ENCODE results near the gene TMEM181. TPM values are rescaled to one million over a fixed set of nuclear protein-coding genes. Genes with fewer than 3 reads are reported as not detected.
A peak's percentile ranks its signal among the peaks of the same experiment; 100 is the strongest.

TMEM181 gene
- polyA plus RNA-seq, 1 experiment = 20.6 TPM

DNA sequence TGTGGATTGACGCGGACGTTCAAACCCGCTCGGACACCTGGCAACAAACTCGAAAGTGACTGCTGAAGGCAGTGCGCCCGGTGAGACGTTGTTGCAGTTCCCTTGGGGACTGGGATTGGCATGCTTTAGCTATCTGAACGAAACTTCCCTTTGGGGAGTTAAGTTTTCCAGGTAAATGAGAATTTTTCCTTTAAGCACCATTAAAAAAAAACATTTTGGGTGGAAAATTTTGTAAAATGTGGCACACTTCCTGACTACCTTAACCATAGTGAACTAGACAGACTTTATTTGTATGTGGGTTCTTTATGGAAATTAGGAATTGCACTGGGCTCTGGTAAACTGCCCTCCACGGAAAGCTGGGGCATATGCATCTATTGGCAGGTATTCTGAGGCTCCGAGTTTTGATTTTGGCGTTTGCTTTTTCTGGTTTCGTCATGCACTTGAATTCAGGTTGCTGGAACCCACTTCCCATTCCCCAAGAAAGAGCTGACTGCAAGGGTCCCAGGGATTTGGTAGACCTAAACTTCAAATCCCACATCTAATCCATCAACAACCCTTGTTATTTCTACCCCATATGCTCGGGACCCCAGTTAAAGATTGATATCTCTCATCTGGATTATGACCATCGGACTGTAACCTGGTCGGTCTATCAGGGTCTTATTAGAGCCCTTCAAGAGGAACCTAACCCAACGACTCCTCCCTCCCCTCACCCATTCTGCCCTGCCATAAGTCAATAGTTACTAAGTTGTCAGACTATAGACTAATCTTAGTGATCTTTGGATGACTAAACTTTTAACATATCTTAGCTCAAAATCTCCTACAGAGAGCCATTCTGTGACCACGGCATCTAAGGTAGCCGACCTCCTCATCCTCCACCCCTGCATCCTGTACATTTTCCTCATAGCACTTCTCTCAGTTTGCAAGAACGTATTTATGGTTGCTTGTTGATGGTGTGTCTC, 85.5 kb downstream of the TMEM181 start:
- POLR2A ChIA-PET = interaction anchor here (0.5 kb wide), 1 partner anchor 62 kb away, joined by 9 read pairs; no protein-coding TSS in a partner anchor
- CTCF ChIA-PET = interaction anchor here (1.0 to 4.1 kb wide), 4 partner anchors 14 to 46 kb away, joined by 3 to 19 read pairs (median 6); no protein-coding TSS in a partner anchor
- TF ChIP-seq, protein P1, sequence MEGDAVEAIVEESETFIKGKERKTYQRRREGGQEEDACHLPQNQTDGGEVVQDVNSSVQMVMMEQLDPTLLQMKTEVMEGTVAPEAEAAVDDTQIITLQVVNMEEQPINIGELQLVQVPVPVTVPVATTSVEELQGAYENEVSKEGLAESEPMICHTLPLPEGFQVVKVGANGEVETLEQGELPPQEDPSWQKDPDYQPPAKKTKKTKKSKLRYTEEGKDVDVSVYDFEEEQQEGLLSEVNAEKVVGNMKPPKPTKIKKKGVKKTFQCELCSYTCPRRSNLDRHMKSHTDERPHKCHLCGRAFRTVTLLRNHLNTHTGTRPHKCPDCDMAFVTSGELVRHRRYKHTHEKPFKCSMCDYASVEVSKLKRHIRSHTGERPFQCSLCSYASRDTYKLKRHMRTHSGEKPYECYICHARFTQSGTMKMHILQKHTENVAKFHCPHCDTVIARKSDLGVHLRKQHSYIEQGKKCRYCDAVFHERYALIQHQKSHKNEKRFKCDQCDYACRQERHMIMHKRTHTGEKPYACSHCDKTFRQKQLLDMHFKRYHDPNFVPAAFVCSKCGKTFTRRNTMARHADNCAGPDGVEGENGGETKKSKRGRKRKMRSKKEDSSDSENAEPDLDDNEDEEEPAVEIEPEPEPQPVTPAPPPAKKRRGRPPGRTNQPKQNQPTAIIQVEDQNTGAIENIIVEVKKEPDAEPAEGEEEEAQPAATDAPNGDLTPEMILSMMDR (IDR thresholded peaks at IDR 0.05; ENCODE audit: insufficient read depth, low read depth, low read length) = no peak
- Histone ChIP-seq H3K36me3 (ENCODE audit: control insufficient read depth, insufficient read depth, low read length) (peaks cover 2% of the 10 kb centered on the region; the same call in 1 of the 2 replicates), H3K4me3 (ENCODE audit: low read depth, low read length) (peak overlapping the region; percentile 92), H3K27me3 (ENCODE audit: control insufficient read depth, insufficient read depth, low read length) (no peaks in the 10 kb centered on the region)
- no peak for DNase-seq (ENCODE audit: low read depth)

DNA sequence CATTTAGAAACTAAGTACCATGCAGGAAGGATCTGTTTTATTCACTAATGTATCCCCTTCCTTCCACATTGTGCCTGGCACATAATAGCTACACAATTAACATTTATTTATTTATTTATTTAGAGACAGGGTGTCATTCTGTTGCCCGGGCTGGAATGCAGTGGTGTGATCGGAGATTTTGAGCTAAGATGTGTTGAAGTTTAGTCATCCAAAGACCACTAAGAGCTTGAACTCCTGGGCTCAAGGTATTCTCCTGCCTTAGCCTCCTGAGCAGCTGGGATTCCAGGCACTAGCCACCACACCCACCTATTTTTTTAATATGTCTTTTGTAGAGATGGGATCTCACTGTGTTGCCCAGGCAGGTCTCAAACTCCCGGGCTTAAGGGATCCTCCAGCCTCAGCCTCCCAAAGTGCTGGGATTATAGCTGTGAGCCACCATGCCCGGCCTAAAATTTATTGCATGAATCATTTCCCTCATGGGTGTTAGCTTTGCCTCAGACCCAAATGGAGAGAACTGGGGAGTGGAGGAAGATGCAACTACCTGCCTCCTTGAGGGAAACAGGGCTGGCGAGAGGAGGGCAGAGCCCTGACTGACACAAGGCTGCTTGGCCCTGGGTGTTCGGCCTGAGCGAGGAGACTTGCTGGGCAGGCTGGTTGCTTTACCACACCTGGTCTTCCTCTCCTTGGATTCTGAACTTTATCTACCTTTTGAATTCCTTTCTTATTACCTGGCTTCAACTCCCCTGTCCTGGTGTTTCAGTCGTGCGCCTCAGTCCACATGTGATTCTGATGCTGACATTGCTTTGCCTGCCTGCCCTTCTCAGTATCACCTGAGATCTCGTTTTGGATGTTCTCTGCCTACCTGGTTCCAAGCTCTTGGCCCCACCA, 86.4 kb downstream of the TMEM181 start:
- ChIA-PET POLR2A (no interaction called here), CTCF (interaction anchor here (1.6 to 2.2 kb wide), 3 partner anchors 14 to 432 kb away, joined by 4 to 6 read pairs (median 6); no protein-coding TSS in a partner anchor)
- H3K36me3 ChIP-seq (ENCODE audit: control insufficient read depth, insufficient read depth, low read length) = no peaks in the 10 kb centered on the region
- no peaks in the 10 kb centered on the region for H3K27me3 ChIP-seq (ENCODE audit: control insufficient read depth, insufficient read depth, low read length)
- TF ChIP-seq, protein P1 (IDR thresholded peaks at IDR 0.05; ENCODE audit: insufficient read depth, low read depth, low read length) = no peak
- no peak overlapping the region for H3K4me3 ChIP-seq (ENCODE audit: low read depth, low read length)
- no peak for DNase-seq (ENCODE audit: low read depth)

DNA sequence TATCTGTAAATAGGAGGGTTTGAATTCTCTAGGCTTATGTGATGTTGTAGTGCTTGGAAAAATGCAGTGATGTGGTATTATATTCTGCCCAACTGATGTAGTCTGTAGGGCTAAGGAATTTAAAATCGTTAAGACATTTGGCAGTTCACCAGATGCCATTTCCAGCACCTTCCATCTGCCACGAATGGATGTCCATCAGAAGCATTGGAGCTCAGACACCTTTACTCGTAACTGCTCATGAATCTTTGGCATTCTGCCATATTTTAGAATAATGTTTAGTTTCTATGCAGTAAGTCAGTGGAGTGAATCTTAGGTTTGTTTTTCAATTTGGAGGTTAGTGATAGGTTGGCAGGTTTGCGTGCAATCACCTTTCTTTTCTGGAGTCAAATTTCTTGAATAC, 87.6 kb downstream of the TMEM181 start:
- DNase-seq (ENCODE audit: low read depth) = no peak
- H3K36me3 ChIP-seq (ENCODE audit: control insufficient read depth, insufficient read depth, low read length) = no peaks in the 10 kb centered on the region
- ChIA-PET POLR2A (no interaction called here), CTCF (interaction anchor here (0.7 to 1.6 kb wide), 4 partner anchors 14 to 434 kb away, joined by 3 to 4 read pairs (median 4); no protein-coding TSS in a partner anchor)
- H3K27me3 ChIP-seq (ENCODE audit: control insufficient read depth, insufficient read depth, low read length) = no peaks in the 10 kb centered on the region
- TF ChIP-seq, protein P1 (IDR thresholded peaks at IDR 0.05; ENCODE audit: insufficient read depth, low read depth, low read length) = no peak
- no peak overlapping the region for H3K4me3 ChIP-seq (ENCODE audit: low read depth, low read length)

- H3K27me3 ChIP-seq (ENCODE audit: control insufficient read depth, insufficient read depth, low read length) = no peaks in the 10 kb centered on the region
- TF ChIP-seq, protein P1 (IDR thresholded peaks at IDR 0.05; ENCODE audit: insufficient read depth, low read depth, low read length) = no peak
- H3K36me3 ChIP-seq (ENCODE audit: control insufficient read depth, insufficient read depth, low read length) = no peaks in the 10 kb centered on the region
- DNase-seq (ENCODE audit: low read depth) = peak; percentile 86
- no peak overlapping the region for H3K4me3 ChIP-seq (ENCODE audit: low read depth, low read length)
- POLR2A ChIA-PET = interaction anchor here (0.6 to 1.0 kb wide), 2 partner anchors 10 to 58 kb away, joined by 3 read pairs; no protein-coding TSS in a partner anchor
- CTCF ChIA-PET = interaction anchor here (1.2 to 2.4 kb wide), 3 partner anchors 12 to 435 kb away, joined by 3 to 8 read pairs (median 5); no protein-coding TSS in a partner anchor
Measured at GRCh38 chr6:158648682-158649131, 88.8 kb downstream of the TMEM181 start.

All from BJ (cell line).